Measurements from ENCODE around the gene FAM228B.

- TF ChIP-seq CTCF (IDR thresholded peaks at IDR 0.05; ENCODE audit: insufficient read depth, low read length), result no peak
- TF ChIP-seq GABPA (IDR thresholded peaks at IDR 0.05; ENCODE audit: low read depth), result no peak
- TF ChIP-seq POLR2AphosphoS5 (IDR thresholded peaks at IDR 0.05; ENCODE audit: low read depth), result no peak
- no peak for TF ChIP-seq REST (IDR thresholded peaks at IDR 0.05; ENCODE audit: insufficient replicate concordance, low read depth)
- TF ChIP-seq SPI1 (IDR thresholded peaks at IDR 0.05; ENCODE audit: borderline replicate concordance, low read depth), result no peak
Measured at GRCh38 chr2:24204505-24204904, 81.2 kb downstream of the FAM228B start.

Data from HL-60 (cell line).